Measurements from ENCODE around the gene BAZ1A. TPM values are rescaled to one million over a fixed set of nuclear protein-coding genes. Genes with fewer than 3 reads are reported as not detected.

The BAZ1A gene
- total RNA-seq (10 to 100 TPM in 3 of 4 donors, 1 to 10 TPM in 1; 7.5 to 28.3 (median 15.5) TPM), polyA plus RNA-seq (10 to 100 TPM in 2 of 3 donors, 1 to 10 TPM in 1; 9.3 to 16.7 (median 15.3) TPM)
- long read RNA-seq, donor 1, partial matches to known transcripts: 12 of 15 reads
- long read RNA-seq, donor 1, other reads (novel, unspliced or antisense): 3 of 15 reads
- long read RNA-seq, donor 2, partial matches to known transcripts: 12 of 17 reads
- long read RNA-seq, donor 2, other reads (novel, unspliced or antisense): 5 of 17 reads

- peak; percentile 64 to 80 for DNase-seq
- Histone ChIP-seq H3K27me3 (ENCODE audit: insufficient read depth in 3 of 3, low read length in 2 of 3) (no peaks in the 10 kb centered on the region), H3K4me1 (peaks cover 12% of the 10 kb centered on the region), H3K36me3 (ENCODE audit: insufficient read depth in 1 of 2, low read depth in 1 of 2) (no peaks in the 10 kb centered on the region), H3K9me3 (no peaks in the 10 kb centered on the region), H3K4me3 (peak within 1 kb of the TSS; percentile 75), H3K27ac (peak within 1 kb of the TSS; percentile 99)
- 0% methylated on average over 39 to 46 of the region's 46 CpGs for WGBS, 3 donors
- ATAC-seq: peak; percentile 38 to 58 (median 56)
- peak; percentile 19 for TF ChIP-seq CTCF (IDR thresholded peaks at IDR 0.05)
- intact Hi-C loops (cut with DNase I): loop anchor here (2.0 kb wide), 2 partner anchors 108 to 172 kb away; partner anchors contain the start of genes FAM177A1 (in 1 of the 2) and SRP54 (in 1 of the 2)
These were observed at the start of gene BAZ1A for GRCh38 chr14:34875031-34875922. TSS of gene BAZ1A (minus strand) at chr14:34875360. CDS start at chr14:34874604, 756 bp downstream.

GRCh38 chr14:34920339-34920738 lies 45.2 kb upstream of the BAZ1A start:
- no peaks in the 10 kb centered on the region for H3K9me3 ChIP-seq
- no peak for TF ChIP-seq CTCF (IDR thresholded peaks at IDR 0.05)
- 69 to 72% (median 71%) methylated on average over 6 of the region's 6 CpGs for WGBS, 3 donors
- H3K36me3 ChIP-seq (ENCODE audit: insufficient read depth in 1 of 2, low read depth in 1 of 2): no peaks in the 10 kb centered on the region
- no peak overlapping the region for H3K4me3 ChIP-seq
- H3K4me1 ChIP-seq: no peaks in the 10 kb centered on the region
- intact Hi-C loops (cut with DNase I): no loop called here
- no peak overlapping the region for H3K27ac ChIP-seq
- no peaks in the 10 kb centered on the region for H3K27me3 ChIP-seq (ENCODE audit: insufficient read depth in 3 of 3, low read length in 2 of 3)
- no peak for ATAC-seq
- DNase-seq: no peak

- ATAC-seq (no peak), DNase-seq (no peak)
- Histone ChIP-seq H3K4me1 (no peaks in the 10 kb centered on the region), H3K27me3 (ENCODE audit: insufficient read depth in 3 of 3, low read length in 2 of 3) (no peaks in the 10 kb centered on the region), H3K4me3 (no peak overlapping the region), H3K36me3 (ENCODE audit: insufficient read depth in 1 of 2, low read depth in 1 of 2) (no peaks in the 10 kb centered on the region), H3K27ac (no peak overlapping the region), H3K9me3 (no peaks in the 10 kb centered on the region)
- intact Hi-C loops (cut with DNase I): no loop called here
- WGBS, 3 donors: 90 to 93% (median 92%) methylated on average over 2 of the region's 2 CpGs
- TF ChIP-seq CTCF (IDR thresholded peaks at IDR 0.05): no peak
These were observed 38.5 kb upstream of the BAZ1A start for GRCh38 chr14:34913619-34914018.

- H3K27ac ChIP-seq: no peak overlapping the region
- H3K4me3 ChIP-seq: no peak overlapping the region
- H3K4me1 ChIP-seq: no peaks in the 10 kb centered on the region
- intact Hi-C loops (cut with DNase I): no loop called here
- no peaks in the 10 kb centered on the region for H3K36me3 ChIP-seq (ENCODE audit: insufficient read depth in 1 of 2, low read depth in 1 of 2)
- no peaks in the 10 kb centered on the region for H3K27me3 ChIP-seq (ENCODE audit: insufficient read depth in 3 of 3, low read length in 2 of 3)
- DNase-seq: no peak
- no peak for ATAC-seq
- no peak for TF ChIP-seq CTCF (IDR thresholded peaks at IDR 0.05)
- WGBS, 3 donors: 80 to 81% (median 81%) methylated on average over 8 of the region's 8 CpGs
- no peaks in the 10 kb centered on the region for H3K9me3 ChIP-seq
These were observed 37.8 kb upstream of the BAZ1A start for GRCh38 chr14:34912966-34913365.
